HepG2 (cell line): ENCODE measurements around the gene FAM24A. TPM values are rescaled to one million over a fixed set of nuclear protein-coding genes. Genes with fewer than 3 reads are reported as not detected.

Experiments
- CEBPG ChIP-seq: IDR thresholded peaks from 2 replicates; pipeline ENCODE4 v1.6.1; 2016
- HCFC1 ChIP-seq: fragments of 150-350 bp; IDR thresholded peaks from 2 replicates; pipeline ENCODE4 v1.6.1; 2014; ENCODE audit warnings: low read depth, low read length
- HOXA7 ChIP-seq: sonication (generic); formaldehyde crosslinking; IDR thresholded peaks from 2 replicates; pipeline ENCODE4 v1.8.1; 2022; ENCODE audit warnings: mild to moderate bottlenecking, missing genetic modification reagents, moderate library complexity
- KMT2A ChIP-seq: sonication (generic); formaldehyde crosslinking; IDR thresholded peaks from 2 replicates; pipeline ENCODE4 v1.4.0; 2020; ENCODE audit warnings: missing genetic modification reagents
- LCORL ChIP-seq, 2 experiments: fragments of 450-650 bp in 1 of 2; sonication (generic) in 1 of 2; formaldehyde crosslinking in 1 of 2; IDR thresholded peaks; 2 replicates each; pipeline versions ENCODE4 v1.5.0 to v1.6.1; 2017 to 2020; ENCODE audit warnings: antibody characterized with exemption in 1 of 2, missing genetic modification reagents in 1 of 2
- NAIF1 ChIP-seq: sonication (generic); formaldehyde crosslinking; IDR thresholded peaks from 2 replicates; pipeline ENCODE4 v1.5.0; 2020; ENCODE audit warnings: mild to moderate bottlenecking, missing genetic modification reagents, borderline replicate concordance
- NFE2L2 ChIP-seq: fragments of 150-350 bp; IDR thresholded peaks from 2 replicates; pipeline ENCODE4 v1.6.1; 2014; ENCODE audit warnings: low read length
- SP2 ChIP-seq: sonication (generic); formaldehyde crosslinking; IDR thresholded peaks from 2 replicates; pipeline ENCODE4 v1.5.1; 2020; ENCODE audit warnings: mild to moderate bottlenecking, missing genetic modification reagents
- SRY ChIP-seq: sonication (generic); formaldehyde crosslinking; IDR thresholded peaks from 2 replicates; pipeline ENCODE4 v1.8.0; 2022; ENCODE audit warnings: mild to moderate bottlenecking, missing genetic modification reagents
- ZFY ChIP-seq: sonication (generic); formaldehyde crosslinking; IDR thresholded peaks from 2 replicates; pipeline ENCODE4 v1.4.0; 2020; ENCODE audit warnings: missing genetic modification reagents
- ZMYM3 ChIP-seq: sonication (generic); formaldehyde crosslinking; IDR thresholded peaks from 2 replicates; pipeline ENCODE4 v1.5.1; 2020; ENCODE audit warnings: mild to moderate bottlenecking, missing genetic modification reagents
- ZNF12 ChIP-seq: sonication (generic); formaldehyde crosslinking; IDR thresholded peaks from 2 replicates; pipeline ENCODE4 v1.5.0; 2020; ENCODE audit warnings: missing genetic modification reagents
- ZNF160 ChIP-seq: sonication (generic); formaldehyde crosslinking; IDR thresholded peaks from 2 replicates; pipeline ENCODE4 v1.8.0; 2022; ENCODE audit warnings: mild to moderate bottlenecking, inconsistent platforms, missing genetic modification reagents
- ZNF350 ChIP-seq: sonication (generic); formaldehyde crosslinking; IDR thresholded peaks from 2 replicates; pipeline ENCODE4 v1.4.0; 2020; ENCODE audit warnings: mild to moderate bottlenecking, low read depth, missing genetic modification reagents, borderline replicate concordance
- ZNF629 ChIP-seq: sonication (generic); formaldehyde crosslinking; conservative IDR thresholded peaks from 2 replicates; pipeline ENCODE4 v1.5.0; 2020; ENCODE audit warnings: missing genetic modification reagents
- ZNF761 ChIP-seq: sonication (generic); formaldehyde crosslinking; conservative IDR thresholded peaks from 2 replicates; pipeline ENCODE4 v1.4.0; 2020; ENCODE audit warnings: mild to moderate bottlenecking, missing genetic modification reagents
- polyA plus RNA-seq, 8 experiments: library from polyadenylated mRNA; depleted of rRNA in 3 of 8; stranded (reverse) in 7 of 8; unstranded in 1 of 8; fragments of >200 nt; fragmentation: Illumina TruSeq in 4 of 8; extraction: Trizol in 4 of 8; gene quantifications; 2 replicates each; pipeline versions ENCODE4 v1.2.1 to v1.2.3, GENCODE V29; 2011 to 2016; ENCODE audit warnings: low read depth in 4 of 8, missing spikeins in 1 of 8, mixed read lengths in 1 of 8; ENCODE audit not compliant: insufficient read depth in 1 of 8
- total RNA-seq, 5 experiments: library from RNA; depleted of rRNA; stranded (reverse); fragments of >200 nt; fragmentation: Illumina TruSeq; extraction: Trizol; gene quantifications; 2 replicates each; pipeline ENCODE4 v1.2.3, GENCODE V29; 2016; ENCODE audit warnings: low read depth in 1 of 5
- TF ChIP-seq, protein P1 (sequence below): sonication (generic); formaldehyde crosslinking; IDR thresholded peaks from 2 replicates; pipeline ENCODE4 v1.4.0; 2020; ENCODE audit warnings: missing genetic modification reagents, mild to moderate bottlenecking, borderline replicate concordance
- TF ChIP-seq, protein P2 (sequence below), 2 experiments: sonication (generic) in 1 of 2; formaldehyde crosslinking in 1 of 2; IDR thresholded peaks; 2 replicates each; pipeline versions ENCODE4 v1.4.0 to v1.6.1; 2018 to 2020; ENCODE audit warnings: missing genetic modification reagents in 2 of 2, borderline replicate concordance in 1 of 2, low read depth in 1 of 2, mild to moderate bottlenecking in 1 of 2, missing biosample characterization in 1 of 2
- TF ChIP-seq, protein P3 (sequence below): sonication (generic); formaldehyde crosslinking; IDR thresholded peaks from 2 replicates; pipeline ENCODE4 v1.8.0; 2022; ENCODE audit warnings: mild to moderate bottlenecking, missing genetic modification reagents
- TF ChIP-seq, protein P4 (sequence below): sonication (generic); formaldehyde crosslinking; IDR thresholded peaks from 2 replicates; pipeline ENCODE4 v1.8.1; 2023; ENCODE audit warnings: missing genetic modification reagents, inconsistent platforms, borderline replicate concordance
- TF ChIP-seq, protein P5 (sequence below): sonication (generic); IDR thresholded peaks from 2 replicates; pipeline ENCODE4 v1.6.1; 2016; ENCODE audit warnings: low read depth, borderline replicate concordance

FAM24A gene
- total and polyA plus RNA-seq, 2 of the 13 experiments (the other 11 are each of a cell fraction or from before 2014, with no cell fraction given) = not detected

DNA sequence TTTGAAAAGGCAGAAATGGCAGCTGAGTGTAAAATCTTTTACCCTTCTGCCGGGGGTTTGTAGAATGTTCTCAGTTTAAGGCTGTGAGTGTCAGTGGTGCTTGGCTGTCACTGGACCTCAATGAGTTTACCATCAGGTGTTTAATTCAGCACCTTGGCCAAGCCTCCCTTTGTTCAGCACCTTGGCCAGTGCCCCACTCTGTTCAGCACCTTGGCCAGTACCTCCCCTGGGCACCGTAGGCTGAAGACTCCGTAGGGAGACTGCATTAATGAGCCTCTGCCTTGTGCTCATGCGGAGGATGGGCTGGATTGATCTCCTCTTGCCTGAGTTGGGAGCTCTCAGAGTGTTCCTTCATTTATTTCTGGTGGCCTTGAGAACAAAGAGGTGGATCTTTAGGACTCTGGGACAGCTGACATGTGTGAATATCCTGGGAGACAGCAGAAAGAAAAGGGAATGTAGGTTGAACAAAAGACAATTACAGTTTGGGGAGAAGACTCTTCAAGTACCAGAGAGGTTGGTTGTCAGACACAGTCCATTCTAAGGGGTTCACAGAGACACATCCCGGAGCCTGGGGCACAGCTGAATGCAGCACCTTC is 1.6 kb downstream of the FAM24A start (continued):
- TF ChIP-seq, protein P1, sequence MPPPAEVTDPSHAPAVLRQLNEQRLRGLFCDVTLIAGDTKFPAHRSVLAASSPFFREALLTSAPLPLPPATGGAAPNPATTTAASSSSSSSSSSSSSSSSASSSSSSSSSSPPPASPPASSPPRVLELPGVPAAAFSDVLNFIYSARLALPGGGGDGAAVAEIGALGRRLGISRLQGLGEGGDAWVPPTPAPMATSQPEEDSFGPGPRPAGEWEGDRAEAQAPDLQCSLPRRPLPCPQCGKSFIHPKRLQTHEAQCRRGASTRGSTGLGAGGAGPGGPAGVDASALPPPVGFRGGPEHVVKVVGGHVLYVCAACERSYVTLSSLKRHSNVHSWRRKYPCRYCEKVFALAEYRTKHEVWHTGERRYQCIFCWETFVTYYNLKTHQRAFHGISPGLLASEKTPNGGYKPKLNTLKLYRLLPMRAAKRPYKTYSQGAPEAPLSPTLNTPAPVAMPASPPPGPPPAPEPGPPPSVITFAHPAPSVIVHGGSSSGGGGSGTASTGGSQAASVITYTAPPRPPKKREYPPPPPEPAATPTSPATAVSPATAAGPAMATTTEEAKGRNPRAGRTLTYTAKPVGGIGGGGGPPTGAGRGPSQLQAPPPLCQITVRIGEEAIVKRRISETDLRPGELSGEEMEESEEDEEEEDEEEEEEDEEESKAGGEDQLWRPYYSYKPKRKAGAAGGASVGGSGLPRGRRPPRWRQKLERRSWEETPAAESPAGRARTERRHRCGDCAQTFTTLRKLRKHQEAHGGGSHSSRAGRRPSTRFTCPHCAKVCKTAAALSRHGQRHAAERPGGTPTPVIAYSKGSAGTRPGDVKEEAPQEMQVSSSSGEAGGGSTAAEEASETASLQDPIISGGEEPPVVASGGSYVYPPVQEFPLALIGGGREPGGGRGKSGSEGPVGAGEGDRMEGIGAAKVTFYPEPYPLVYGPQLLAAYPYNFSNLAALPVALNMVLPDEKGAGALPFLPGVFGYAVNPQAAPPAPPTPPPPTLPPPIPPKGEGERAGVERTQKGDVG = peak; percentile 98; the same call in 1 of the 2 replicates
- TF ChIP-seq ZNF629 (peak; percentile 88), ZNF160 (CRISPR knock-in tag) (peak; percentile 100), CEBPG (CRISPR knock-in tag) (peak; percentile 77), LCORL (IDR thresholded peaks at IDR 0.05) (no peak), LCORL (CRISPR knock-in tag; IDR thresholded peaks at IDR 0.05) (peak; percentile 91), ZFY (CRISPR knock-in tag) (peak; percentile 91), HOXA7 (peak; percentile 99), SRY (CRISPR knock-in tag) (peak; percentile 100), ZNF761 (CRISPR knock-in tag) (peak; percentile 99), HCFC1 (peak; percentile 53; the same call in 1 of the 2 replicates), ZNF350 (CRISPR knock-in tag) (peak; percentile 91), SP2 (CRISPR knock-in tag) (peak; percentile 74), ZMYM3 (CRISPR knock-in tag) (peak; percentile 83), KMT2A (peak; percentile 99), ZNF12 (CRISPR knock-in tag) (peak; percentile 99), NAIF1 (CRISPR knock-in tag) (peak; percentile 97), NFE2L2 (no peak)
- TF ChIP-seq, protein P2, sequence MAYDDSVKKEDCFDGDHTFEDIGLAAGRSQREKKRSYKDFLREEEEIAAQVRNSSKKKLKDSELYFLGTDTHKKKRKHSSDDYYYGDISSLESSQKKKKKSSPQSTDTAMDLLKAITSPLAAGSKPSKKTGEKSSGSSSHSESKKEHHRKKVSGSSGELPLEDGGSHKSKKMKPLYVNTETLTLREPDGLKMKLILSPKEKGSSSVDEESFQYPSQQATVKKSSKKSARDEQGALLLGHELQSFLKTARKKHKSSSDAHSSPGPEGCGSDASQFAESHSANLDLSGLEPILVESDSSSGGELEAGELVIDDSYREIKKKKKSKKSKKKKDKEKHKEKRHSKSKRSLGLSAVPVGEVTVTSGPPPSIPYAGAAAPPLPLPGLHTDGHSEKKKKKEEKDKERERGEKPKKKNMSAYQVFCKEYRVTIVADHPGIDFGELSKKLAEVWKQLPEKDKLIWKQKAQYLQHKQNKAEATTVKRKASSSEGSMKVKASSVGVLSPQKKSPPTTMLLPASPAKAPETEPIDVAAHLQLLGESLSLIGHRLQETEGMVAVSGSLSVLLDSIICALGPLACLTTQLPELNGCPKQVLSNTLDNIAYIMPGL (CRISPR knock-in tag; IDR thresholded peaks at IDR 0.05; ENCODE audit: borderline replicate concordance in 1 of 2, low read depth in 1 of 2) = peak in 1 of 2 experiments; percentile 98; a peak in 2 of 4 replicates
- TF ChIP-seq, protein P3, sequence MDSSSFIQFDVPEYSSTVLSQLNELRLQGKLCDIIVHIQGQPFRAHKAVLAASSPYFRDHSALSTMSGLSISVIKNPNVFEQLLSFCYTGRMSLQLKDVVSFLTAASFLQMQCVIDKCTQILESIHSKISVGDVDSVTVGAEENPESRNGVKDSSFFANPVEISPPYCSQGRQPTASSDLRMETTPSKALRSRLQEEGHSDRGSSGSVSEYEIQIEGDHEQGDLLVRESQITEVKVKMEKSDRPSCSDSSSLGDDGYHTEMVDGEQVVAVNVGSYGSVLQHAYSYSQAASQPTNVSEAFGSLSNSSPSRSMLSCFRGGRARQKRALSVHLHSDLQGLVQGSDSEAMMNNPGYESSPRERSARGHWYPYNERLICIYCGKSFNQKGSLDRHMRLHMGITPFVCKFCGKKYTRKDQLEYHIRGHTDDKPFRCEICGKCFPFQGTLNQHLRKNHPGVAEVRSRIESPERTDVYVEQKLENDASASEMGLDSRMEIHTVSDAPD (CRISPR knock-in tag) = peak; percentile 92
- TF ChIP-seq, protein P4, sequence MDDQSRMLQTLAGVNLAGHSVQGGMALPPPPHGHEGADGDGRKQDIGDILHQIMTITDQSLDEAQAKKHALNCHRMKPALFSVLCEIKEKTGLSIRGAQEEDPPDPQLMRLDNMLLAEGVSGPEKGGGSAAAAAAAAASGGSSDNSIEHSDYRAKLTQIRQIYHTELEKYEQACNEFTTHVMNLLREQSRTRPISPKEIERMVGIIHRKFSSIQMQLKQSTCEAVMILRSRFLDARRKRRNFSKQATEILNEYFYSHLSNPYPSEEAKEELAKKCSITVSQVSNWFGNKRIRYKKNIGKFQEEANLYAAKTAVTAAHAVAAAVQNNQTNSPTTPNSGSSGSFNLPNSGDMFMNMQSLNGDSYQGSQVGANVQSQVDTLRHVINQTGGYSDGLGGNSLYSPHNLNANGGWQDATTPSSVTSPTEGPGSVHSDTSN (CRISPR knock-in tag) = peak; percentile 100
- TF ChIP-seq, protein P5, sequence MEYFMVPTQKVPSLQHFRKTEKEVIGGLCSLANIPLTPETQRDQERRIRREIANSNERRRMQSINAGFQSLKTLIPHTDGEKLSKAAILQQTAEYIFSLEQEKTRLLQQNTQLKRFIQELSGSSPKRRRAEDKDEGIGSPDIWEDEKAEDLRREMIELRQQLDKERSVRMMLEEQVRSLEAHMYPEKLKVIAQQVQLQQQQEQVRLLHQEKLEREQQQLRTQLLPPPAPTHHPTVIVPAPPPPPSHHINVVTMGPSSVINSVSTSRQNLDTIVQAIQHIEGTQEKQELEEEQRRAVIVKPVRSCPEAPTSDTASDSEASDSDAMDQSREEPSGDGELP = no peak
